Ureter (tissue), 1 donor: ENCODE results near the gene TYRP1. TPM values are rescaled to one million over a fixed set of nuclear protein-coding genes. Genes with fewer than 3 reads are reported as not detected.

Experiments
- DNase-seq: peaks from one replicate; pipeline ENCODE4 v3.0.0-alpha.2; 2020; ENCODE audit warnings: low spot score
- total RNA-seq: library from RNA; stranded (reverse); gene quantifications from one replicate; pipeline ENCODE4 v1.2.4, GENCODE V29; 2023
- donor health status: DM: yes; HTN: yes; CAD: no.

The TYRP1 gene
- total RNA-seq, 1 donor from 2014 or later = not detected

GRCh38 chr9:12735665-12736064, 42.5 kb downstream of the TYRP1 start:
- DNase-seq = no peak

- DNase-seq = no peak
Observed at GRCh38 chr9:12737871-12738270, 44.7 kb downstream of the TYRP1 start.

- DNase-seq = no peak
Observed at GRCh38 chr9:12739014-12739652, 45.9 kb downstream of the TYRP1 start.

GRCh38 chr9:12740845-12741244, 47.7 kb downstream of the TYRP1 start:
- no peak for DNase-seq

- DNase-seq = no peak
Observed at GRCh38 chr9:12748016-12748415, 54.8 kb downstream of the TYRP1 start.

DNA sequence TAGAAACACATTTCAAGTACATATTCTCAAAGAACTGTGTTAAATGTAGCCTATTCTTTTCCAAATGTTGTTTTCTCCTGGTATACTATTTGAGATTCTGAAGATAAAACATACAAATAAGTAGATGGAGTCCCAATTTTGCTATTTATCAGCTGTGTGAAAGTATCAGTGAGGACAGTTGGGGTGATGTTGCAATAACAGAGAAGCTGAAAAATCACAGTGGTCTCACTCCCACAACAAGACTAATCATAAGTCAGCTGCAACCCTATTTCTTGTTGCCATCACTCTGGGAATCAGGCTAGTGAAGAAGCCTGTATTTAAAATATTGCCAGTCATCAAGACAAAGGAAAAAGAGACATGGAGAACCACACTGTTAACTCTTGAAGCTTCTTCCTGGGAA, 55.8 kb downstream of the TYRP1 start:
- no peak for DNase-seq

DNA sequence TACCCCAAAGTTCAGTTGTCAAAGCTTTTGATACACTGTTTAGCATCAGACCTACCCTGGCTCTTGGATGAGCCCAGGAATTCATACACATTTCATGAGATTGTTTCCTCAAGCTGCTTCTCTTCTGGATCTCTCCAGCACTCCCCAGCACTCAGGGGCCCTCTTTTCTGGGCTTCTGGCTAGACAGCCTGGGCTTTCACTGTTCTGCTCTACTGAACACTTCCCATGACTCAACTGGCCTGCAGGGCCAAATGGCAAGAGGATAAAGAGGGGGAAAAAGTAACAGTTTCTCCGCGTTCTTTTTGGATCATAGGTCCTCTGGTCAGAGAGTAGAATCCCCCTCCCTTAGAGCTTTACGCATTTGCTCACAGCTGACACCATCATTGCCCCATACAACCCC, 60.7 kb downstream of the TYRP1 start:
- no peak for DNase-seq

DNA sequence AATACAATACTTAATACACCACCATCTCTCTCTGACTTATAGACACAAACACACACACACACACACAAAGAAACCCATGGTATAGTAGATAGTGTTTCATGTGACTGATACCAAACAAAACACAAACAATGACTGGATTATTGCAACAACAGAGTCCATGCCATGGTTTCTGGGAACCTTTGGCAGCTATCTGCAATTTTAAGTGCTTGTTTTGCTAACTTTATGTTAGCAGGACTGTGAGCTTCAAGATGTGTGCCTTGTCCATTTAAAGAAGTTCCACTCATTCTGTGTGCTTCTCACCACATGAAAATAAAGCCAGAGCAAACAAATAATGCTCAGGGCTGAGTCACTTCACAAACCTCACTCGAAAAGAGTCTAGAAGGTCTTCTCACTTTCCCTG, 66.6 kb downstream of the TYRP1 start:
- no peak for DNase-seq

Other genes starting within 250 kb of the TYRP1 start
- 6.6 TPM for gene LURAP1L, start 81.6 kb downstream of the TYRP1 start, total RNA-seq